NCI-H460 (cell line): ENCODE data around the gene CEP19. TPM values are rescaled to one million over a fixed set of nuclear protein-coding genes. Genes with fewer than 3 reads are reported as not detected.

Experiments used
- DNase-seq: peaks from one replicate; pipeline ENCODE4 v3.0.0-alpha.2; 2016; ENCODE audit warnings: low read depth; ENCODE audit errors: extremely low read depth
- small RNA-seq, 2 experiments: library from RNA; depleted of rRNA; stranded (forward); fragments of <200 nt; gene quantifications; one replicate each; pipeline ENCODE3, GENCODE V24; 2014
- total RNA-seq: library from RNA; depleted of rRNA; stranded (reverse); fragments of >200 nt; shearing (Covaris generic); gene quantifications from 2 replicates; pipeline ENCODE4 v1.2.3, GENCODE V29; 2014; rRNA removed

Gene CEP19
- total RNA-seq, 1 experiment from 2014 or later, result 3.7 TPM

- DNase-seq, result no peak
Observed at GRCh38 chr3:196667056-196667825, 44.8 kb downstream of the CEP19 start.

- DNase-seq, result peak; percentile 54
Observed at GRCh38 chr3:196666001-196666867, 45.8 kb downstream of the CEP19 start.

GRCh38 chr3:196662711-196663571 lies 49.1 kb downstream of the CEP19 start:
- no peak for DNase-seq

- no peak for DNase-seq
Observed at GRCh38 chr3:196662033-196662432, 50.0 kb downstream of the CEP19 start.

- DNase-seq, result no peak
Observed at GRCh38 chr3:196661400-196661799, 50.6 kb downstream of the CEP19 start.

- no peak for DNase-seq
Observed at GRCh38 chr3:196660381-196661166, 51.5 kb downstream of the CEP19 start.

GRCh38 chr3:196659901-196660351 lies 52.1 kb downstream of the CEP19 start:
- DNase-seq, result no peak

Small RNA genes within 50 kb of the gene (small RNA-seq; reads per million reads assigned to genes)
- gene RNU4-89P (0 to 0.02 reads per million in 2 experiments), gene RNU6-646P (0 reads per million in 2 experiments)

Other genes starting within 250 kb of the CEP19 start
- 9.5 and 11.7 TPM in 2 replicates for gene RNF168, start 208.5 kb downstream of the CEP19 start, total RNA-seq
- gene SMCO1, start 196.9 kb downstream of the CEP19 start, total RNA-seq, result not detected in 2 replicates
- gene WDR53, start 143.7 kb downstream of the CEP19 start, total RNA-seq, result 5.8 and 9.8 TPM in 2 replicates
- gene FBXO45, start 143.6 kb downstream of the CEP19 start, total RNA-seq, result 21.5 and 22.0 TPM in 2 replicates
- gene NRROS, start 72.6 kb downstream of the CEP19 start, total RNA-seq, result 0.07 TPM in 1 of 2 replicates, not detected in the other
- gene PIGX, start 127 bp upstream of the CEP19 start, total RNA-seq, result 25.6 and 32.0 TPM in 2 replicates
- 41.6 and 42.9 TPM in 2 replicates for gene PAK2, start 27.6 kb upstream of the CEP19 start, total RNA-seq
- 23.5 and 24.5 TPM in 2 replicates for gene SENP5, start 155.7 kb upstream of the CEP19 start, total RNA-seq
- gene NCBP2, start 230.3 kb upstream of the CEP19 start, total RNA-seq, result 43.2 and 53.8 TPM in 2 replicates